ENCODE measurements around the gene CCDC192.
"Not testable (repeated sequence)": the region's sequence is repeated elsewhere in the genome, so short reads cannot be mapped to it uniquely, and the experiment has no call there.

The CCDC192 gene

GRCh38 chr5:127746756-127747155, 43.6 kb downstream of the CCDC192 start:
- TF ChIP-seq CTCF (IDR thresholded peaks at IDR 0.05) = peak; percentile 64
- TF ChIP-seq ZFX (IDR thresholded peaks at IDR 0.05; ENCODE audit: borderline replicate concordance) = no peak
- no peak overlapping the region for H3K27ac ChIP-seq

GRCh38 chr5:127752503-127753265, 49.5 kb downstream of the CCDC192 start:
- not testable (repeated sequence) for H3K27ac ChIP-seq

- TF ChIP-seq ZFX (IDR thresholded peaks at IDR 0.05; ENCODE audit: borderline replicate concordance) (no peak), CTCF (IDR thresholded peaks at IDR 0.05) (no peak)
- peak overlapping the region; percentile 75 for H3K27ac ChIP-seq
These were observed 51.1 kb downstream of the CCDC192 start for GRCh38 chr5:127754259-127754658.

- H3K27ac ChIP-seq = peak overlapping the region; percentile 75
- TF ChIP-seq ZFX (IDR thresholded peaks at IDR 0.05; ENCODE audit: borderline replicate concordance) (no peak), CTCF (IDR thresholded peaks at IDR 0.05) (peak; percentile 46)
These were observed 51.5 kb downstream of the CCDC192 start for GRCh38 chr5:127754706-127755105.

- TF ChIP-seq ZFX (IDR thresholded peaks at IDR 0.05; ENCODE audit: borderline replicate concordance) = no peak
- TF ChIP-seq CTCF (IDR thresholded peaks at IDR 0.05) = peak; percentile 85
- H3K27ac ChIP-seq = no peak overlapping the region
These were observed 54.4 kb downstream of the CCDC192 start for GRCh38 chr5:127757576-127757975.

- TF ChIP-seq CTCF (IDR thresholded peaks at IDR 0.05) = no peak
- no peak overlapping the region for H3K27ac ChIP-seq
These were observed 55.6 kb downstream of the CCDC192 start for GRCh38 chr5:127758766-127759283.

- TF ChIP-seq CTCF (IDR thresholded peaks at IDR 0.05) (no peak), ZFX (IDR thresholded peaks at IDR 0.05; ENCODE audit: borderline replicate concordance) (no peak)
- H3K27ac ChIP-seq = no peak overlapping the region
These were observed 58.7 kb downstream of the CCDC192 start for GRCh38 chr5:127761869-127762268.
